ENCODE data around the gene JCAD.
"Not testable (repeated sequence)": the region's sequence is repeated elsewhere in the genome, so short reads cannot be mapped to it uniquely, and the experiment has no call there.

The JCAD gene

DNA sequence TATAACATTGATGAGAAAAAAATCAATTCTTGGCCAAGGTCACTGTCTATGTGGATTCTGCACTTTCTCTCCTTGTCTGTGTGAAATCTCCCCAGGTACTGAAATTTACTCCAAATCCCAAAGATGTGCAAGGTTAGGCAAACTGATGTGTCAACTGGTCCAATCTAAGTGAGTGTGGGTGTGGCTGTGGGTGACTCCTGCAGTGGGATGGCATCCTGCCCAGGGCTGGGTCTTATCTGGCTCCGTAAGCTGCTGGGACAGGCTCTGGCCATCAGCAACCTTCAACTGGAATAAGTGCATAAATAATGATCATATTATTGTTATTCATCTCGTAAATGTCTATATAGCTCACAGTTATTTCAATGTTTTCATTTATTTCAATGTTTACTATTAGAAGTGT is 79.3 kb downstream of the JCAD start:
- DNase-seq, result no peak

DNA sequence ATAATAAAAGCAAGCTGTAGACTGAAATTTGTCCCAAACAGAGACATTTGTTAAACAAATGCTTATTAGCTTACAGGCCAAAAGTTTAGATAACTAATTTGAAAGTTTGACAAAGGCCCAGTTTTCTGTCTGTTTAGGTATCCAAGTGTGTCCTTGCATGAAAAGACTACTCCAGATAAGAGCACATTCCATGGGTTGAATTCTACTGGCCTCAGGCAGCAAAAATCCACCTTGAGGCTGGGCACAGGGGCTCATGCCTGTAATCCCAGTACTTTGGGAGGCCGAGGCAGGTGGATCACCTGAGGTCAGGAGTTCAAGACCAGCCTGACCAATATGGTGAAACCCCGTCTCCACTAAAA is 80.0 kb downstream of the JCAD start:
- not testable (repeated sequence) for DNase-seq

DNA sequence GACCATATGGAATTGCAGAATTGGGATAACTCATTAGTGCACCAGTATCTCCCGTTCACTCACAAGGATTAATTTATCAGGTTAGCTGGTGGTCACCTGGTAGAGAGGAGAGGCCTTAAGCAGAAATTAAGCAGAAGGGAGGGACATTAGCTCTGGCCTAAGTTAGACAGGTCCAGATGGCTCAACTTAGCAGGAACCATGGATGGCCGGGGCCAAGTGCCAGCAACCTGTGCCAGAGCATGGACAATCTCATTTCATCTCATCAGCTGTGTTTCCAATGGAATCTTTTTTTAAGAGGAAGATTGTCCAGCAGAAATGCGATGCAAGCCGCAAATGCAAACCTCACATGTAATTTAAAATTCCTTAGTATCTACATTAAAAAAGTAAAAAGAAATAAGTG is 82.2 kb downstream of the JCAD start:
- DNase-seq, result no peak

DNA sequence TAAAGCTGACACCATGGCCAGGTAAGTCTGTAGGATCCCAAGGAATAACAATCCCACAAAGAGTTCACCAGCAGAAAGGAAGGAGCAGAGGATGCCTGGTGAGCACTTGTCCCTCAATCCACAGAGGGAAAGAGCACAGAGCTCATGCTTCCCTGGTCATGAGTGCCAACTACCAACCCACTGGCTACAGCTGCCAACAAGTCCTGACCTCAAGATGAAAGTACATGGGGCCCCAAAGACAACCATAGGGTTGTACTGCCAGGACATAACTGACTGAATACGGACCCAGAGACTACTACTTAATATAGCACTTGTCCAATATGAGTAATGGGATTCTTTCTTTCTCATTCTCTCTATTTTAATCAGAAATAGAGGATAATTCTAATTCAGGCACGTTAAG is 83.3 kb downstream of the JCAD start:
- DNase-seq, result no peak

DNA sequence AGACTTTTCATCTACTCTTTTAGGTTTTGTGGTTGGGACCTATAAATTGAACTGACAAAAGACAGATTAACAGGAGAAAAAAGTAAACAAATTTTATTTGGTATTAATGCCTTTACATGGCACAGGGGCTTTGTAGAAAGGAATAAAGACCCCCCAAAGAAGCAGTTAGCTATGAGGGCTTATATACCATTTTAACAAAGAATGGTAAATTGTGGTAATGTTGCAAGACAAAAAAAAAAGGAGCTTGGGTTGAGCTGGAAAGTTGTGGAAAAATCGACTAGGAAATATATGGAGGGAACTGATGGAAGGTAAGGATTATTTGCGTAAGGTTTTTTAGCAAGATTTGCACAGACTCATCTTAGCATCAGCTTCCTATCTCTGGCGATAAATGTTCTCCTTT is 84.6 kb downstream of the JCAD start:
- DNase-seq, result no peak

DNA sequence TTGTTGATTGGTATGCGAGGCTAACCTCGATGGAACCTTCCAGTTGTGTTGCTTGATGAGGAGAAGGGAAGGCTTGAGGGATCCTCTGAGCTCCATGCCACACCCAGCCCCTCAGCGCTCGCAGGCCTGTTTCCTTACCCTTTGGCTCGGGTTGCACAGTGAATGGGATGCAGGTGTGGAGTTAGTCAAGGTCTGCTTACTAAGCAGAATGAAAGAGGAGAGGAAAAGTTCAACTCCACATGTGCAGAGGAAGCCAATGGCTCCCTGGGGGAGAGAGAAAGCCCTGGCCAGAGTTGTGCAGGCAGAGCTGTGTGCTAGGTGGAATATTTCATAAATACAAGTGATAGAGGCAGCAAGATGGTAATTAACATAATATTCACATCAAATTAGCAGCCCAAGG is 85.5 kb downstream of the JCAD start:
- DNase-seq, result no peak

DNA sequence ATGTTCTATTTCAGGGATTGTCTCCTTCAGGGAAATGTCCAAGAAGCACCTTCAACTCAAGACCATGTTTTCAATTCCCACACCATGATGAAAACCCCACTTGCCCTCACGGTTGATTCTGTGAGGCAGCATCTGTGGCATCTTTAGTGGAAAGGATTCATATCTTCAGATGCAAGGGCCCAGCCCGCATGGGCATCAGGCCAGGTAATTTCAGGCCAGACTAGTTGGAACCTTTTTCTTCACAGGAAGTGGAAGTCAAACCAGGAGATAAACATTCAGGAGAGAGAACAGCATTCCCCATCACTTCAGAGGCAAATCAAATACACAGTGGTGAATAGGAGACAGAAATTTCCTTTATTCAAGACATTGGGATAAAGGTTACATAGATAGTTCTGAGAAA is 88.8 kb downstream of the JCAD start:
- DNase-seq, result no peak

DNA sequence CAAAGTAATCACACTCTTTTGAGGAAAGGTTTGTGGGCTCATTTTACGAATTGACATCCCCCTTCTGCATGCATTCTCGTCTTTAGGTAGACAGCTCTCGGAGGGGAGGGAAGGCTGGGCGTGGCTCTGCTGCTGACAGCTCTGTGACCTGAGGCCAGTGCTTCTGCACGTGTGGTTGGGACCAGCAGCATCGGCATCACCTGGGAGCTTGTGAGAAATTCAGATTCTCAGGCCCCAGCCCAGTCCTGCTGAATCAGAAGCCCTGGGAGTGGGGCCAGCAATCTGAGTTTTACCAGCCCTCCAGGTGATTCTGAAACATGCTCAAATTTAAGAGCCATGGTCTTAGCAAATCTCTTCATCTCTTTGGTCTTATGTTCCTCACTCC is 89.4 kb downstream of the JCAD start:
- DNase-seq, result no peak

DNA sequence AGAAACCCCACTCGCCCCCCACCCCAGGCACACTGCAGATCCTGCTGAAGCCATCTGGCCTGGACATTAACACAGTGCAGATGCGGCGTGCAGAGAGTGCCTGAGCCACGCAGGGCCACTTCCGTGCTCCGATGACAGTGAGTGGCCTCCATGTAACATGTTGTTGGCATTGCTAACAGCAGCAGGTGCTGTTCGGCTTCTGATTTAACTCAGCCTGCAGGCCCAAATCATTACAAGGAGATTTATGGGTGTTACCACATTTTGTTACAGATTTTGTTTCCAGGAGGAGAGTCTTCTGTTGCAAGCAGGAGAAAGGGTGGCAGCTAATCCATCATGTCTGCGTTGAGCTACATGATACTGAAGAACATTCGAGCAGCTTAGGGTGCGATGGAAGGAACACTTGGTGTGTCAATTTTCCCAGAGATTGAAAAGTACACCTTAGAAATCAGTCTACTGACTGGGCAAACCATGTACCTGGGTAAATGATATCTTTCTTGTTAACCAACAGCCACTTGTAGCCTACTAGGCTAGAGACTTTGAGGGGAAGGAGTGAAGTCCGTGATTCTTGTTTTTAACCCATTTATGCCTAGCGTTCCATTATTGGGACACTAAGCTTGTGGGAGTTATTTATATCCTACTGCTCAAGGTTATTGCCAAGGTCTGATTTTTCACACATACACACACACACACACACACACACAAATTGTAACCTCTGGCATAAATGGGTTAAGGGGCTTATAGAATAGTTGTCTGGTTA is 90.0 kb downstream of the JCAD start:
- DNase-seq, result no peak

DNA sequence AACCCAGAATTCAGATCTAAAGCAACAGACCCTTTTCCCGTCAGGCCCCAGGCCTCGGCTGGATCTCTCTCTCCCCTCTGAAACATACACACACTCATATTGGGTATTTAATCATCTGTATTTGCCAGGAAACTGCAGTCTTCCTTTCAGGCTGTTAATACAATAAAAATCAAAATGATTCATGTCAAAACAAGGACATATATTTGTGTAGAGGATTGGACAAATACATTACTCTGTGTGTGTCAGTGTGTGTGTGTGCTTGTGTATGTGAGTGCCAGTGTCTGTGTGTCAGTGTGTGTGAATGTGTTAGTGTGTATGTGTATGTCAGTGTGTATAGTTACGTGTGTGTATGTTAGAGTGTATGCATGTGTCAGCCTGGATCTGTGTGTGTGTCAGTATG is 90.8 kb downstream of the JCAD start:
- DNase-seq, result no peak

DNA sequence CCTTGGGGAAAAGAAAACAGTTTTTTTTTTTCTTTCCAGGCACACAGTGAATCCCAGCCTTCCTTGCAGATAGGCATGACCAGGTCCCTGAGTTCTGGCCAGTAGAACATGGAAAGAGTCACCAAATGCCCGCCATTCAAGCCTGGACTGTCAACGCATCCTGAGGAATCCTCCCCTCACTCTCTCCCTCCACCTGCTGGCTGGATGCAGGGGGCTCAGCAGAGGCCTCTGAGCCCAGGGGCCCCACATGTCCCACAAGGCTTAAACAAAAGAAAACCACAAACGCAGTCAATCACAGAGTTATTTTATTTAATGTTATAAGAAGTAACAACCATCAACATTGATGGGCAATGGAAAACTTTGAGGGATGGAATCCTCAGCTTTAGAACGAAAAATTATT is 93.1 kb downstream of the JCAD start:
- no peak for DNase-seq
